KOPT-K1 (cell line): ENCODE data around the gene SH3PXD2A.

Experiments used
- H3K27ac ChIP-seq: fragments of 200-600 bp; sonication (generic); 2 replicates; pipeline ENCODE4 v1.5.1; 2016; ENCODE audit warnings: antibody characterized with exemption, mild to moderate bottlenecking, low read depth, low read length; ENCODE audit not compliant: poor library complexity, severe bottlenecking
- H3K36me3 ChIP-seq: fragments of 200-600 bp; sonication (generic); 2 replicates; pipeline ENCODE4 v1.5.1; 2017; ENCODE audit warnings: antibody characterized with exemption, mild to moderate bottlenecking, low read length, moderate library complexity; ENCODE audit not compliant: insufficient read depth
- H3K9me3 ChIP-seq: fragments of 200-600 bp; sonication (generic); 2 replicates; pipeline ENCODE4 v1.5.1; 2017; ENCODE audit warnings: antibody characterized with exemption, low read length, mild to moderate bottlenecking; ENCODE audit not compliant: insufficient read depth, poor library complexity, severe bottlenecking

Gene SH3PXD2A

GRCh38 chr10:103700436-103700715 lies 155.0 kb downstream of the SH3PXD2A start:
- H3K36me3 ChIP-seq = no peaks in the 10 kb centered on the region
- no peak overlapping the region for H3K27ac ChIP-seq
- no peaks in the 10 kb centered on the region for H3K9me3 ChIP-seq

GRCh38 chr10:103699611-103700435 lies 155.6 kb downstream of the SH3PXD2A start:
- no peaks in the 10 kb centered on the region for H3K9me3 ChIP-seq
- no peak overlapping the region for H3K27ac ChIP-seq
- no peaks in the 10 kb centered on the region for H3K36me3 ChIP-seq

- Histone ChIP-seq H3K9me3 (no peaks in the 10 kb centered on the region), H3K36me3 (no peaks in the 10 kb centered on the region), H3K27ac (no peak overlapping the region)
These were observed 157.1 kb downstream of the SH3PXD2A start for GRCh38 chr10:103698266-103698665.

GRCh38 chr10:103697787-103698186 lies 157.6 kb downstream of the SH3PXD2A start:
- no peaks in the 10 kb centered on the region for H3K36me3 ChIP-seq
- H3K9me3 ChIP-seq = no peaks in the 10 kb centered on the region
- no peak overlapping the region for H3K27ac ChIP-seq

GRCh38 chr10:103696411-103697145 lies 158.8 kb downstream of the SH3PXD2A start:
- H3K36me3 ChIP-seq = no peaks in the 10 kb centered on the region
- peak overlapping the region; percentile 11 for H3K27ac ChIP-seq
- H3K9me3 ChIP-seq = no peaks in the 10 kb centered on the region

GRCh38 chr10:103696094-103696410 lies 159.3 kb downstream of the SH3PXD2A start:
- no peaks in the 10 kb centered on the region for H3K9me3 ChIP-seq
- peak overlapping the region; percentile 11 for H3K27ac ChIP-seq
- no peaks in the 10 kb centered on the region for H3K36me3 ChIP-seq

GRCh38 chr10:103695584-103696005 lies 159.8 kb downstream of the SH3PXD2A start:
- no peaks in the 10 kb centered on the region for H3K9me3 ChIP-seq
- H3K36me3 ChIP-seq = no peaks in the 10 kb centered on the region
- no peak overlapping the region for H3K27ac ChIP-seq

GRCh38 chr10:103693812-103694205 lies 161.6 kb downstream of the SH3PXD2A start:
- Histone ChIP-seq H3K9me3 (no peaks in the 10 kb centered on the region), H3K27ac (peak overlapping the region; percentile 8), H3K36me3 (no peaks in the 10 kb centered on the region)

- H3K9me3 ChIP-seq = no peaks in the 10 kb centered on the region
These were observed 162.2 kb downstream of the SH3PXD2A start for GRCh38 chr10:103692952-103693811.

GRCh38 chr10:103692436-103692951 lies 162.9 kb downstream of the SH3PXD2A start:
- no peak overlapping the region for H3K27ac ChIP-seq
- no peaks in the 10 kb centered on the region for H3K9me3 ChIP-seq
- H3K36me3 ChIP-seq = no peaks in the 10 kb centered on the region

More at GRCh38 chr10:103692952-103693811, 162.2 kb downstream of the SH3PXD2A start:
- Histone ChIP-seq H3K36me3 (no peaks in the 10 kb centered on the region), H3K27ac (peak overlapping the region; percentile 8)

GRCh38 chr10:103691723-103692435 lies 163.5 kb downstream of the SH3PXD2A start:
- no peaks in the 10 kb centered on the region for H3K9me3 ChIP-seq
- no peaks in the 10 kb centered on the region for H3K36me3 ChIP-seq
- no peak overlapping the region for H3K27ac ChIP-seq

GRCh38 chr10:103691267-103691666 lies 164.1 kb downstream of the SH3PXD2A start:
- no peaks in the 10 kb centered on the region for H3K9me3 ChIP-seq
- H3K27ac ChIP-seq = no peak overlapping the region
- no peaks in the 10 kb centered on the region for H3K36me3 ChIP-seq

- Histone ChIP-seq H3K36me3 (no peaks in the 10 kb centered on the region), H3K9me3 (no peaks in the 10 kb centered on the region), H3K27ac (no peak overlapping the region)
These were observed 165.1 kb downstream of the SH3PXD2A start for GRCh38 chr10:103690281-103690680.

GRCh38 chr10:103688491-103688890 lies 166.9 kb downstream of the SH3PXD2A start:
- H3K36me3 ChIP-seq = no peaks in the 10 kb centered on the region
- no peaks in the 10 kb centered on the region for H3K9me3 ChIP-seq
- H3K27ac ChIP-seq = no peak overlapping the region
